GM23338 (cell line): ENCODE results near the gene TNFRSF12A. TPM values are rescaled to one million over a fixed set of nuclear protein-coding genes. Genes with fewer than 3 reads are reported as not detected.

ENCODE experiments used
- ATAC-seq: fragments of 200-7000 bp; cut with Tn5 transposase; 3 replicates; pipeline ENCODE4 v1.9.1; 2020
- DNase-seq: peaks from one replicate; pipeline ENCODE4 v3.0.0-alpha.2; 2015; ENCODE audit warnings: low spot score
- H2AFZ ChIP-seq: fragments of 200-600 bp; sonication (generic); 2 replicates; pipeline ENCODE4 v1.8.0; 2016; ENCODE audit warnings: antibody characterized with exemption, mild to moderate bottlenecking, moderate library complexity
- H3F3A ChIP-seq: fragments of 200-600 bp; sonication (generic); replicated peaks from 2 replicates; pipeline ENCODE4 v1.8.0; 2017; ENCODE audit warnings: antibody characterized with exemption, mixed run types, low read depth
- H3K27ac ChIP-seq: fragments of 200-600 bp; sonication (generic); 2 replicates; pipeline ENCODE4 v1.6.1; 2016; ENCODE audit warnings: low read depth
- H3K27me3 ChIP-seq: fragments of 200-600 bp; sonication (generic); 2 replicates; pipeline ENCODE4 v1.8.0; 2016; ENCODE audit warnings: mild to moderate bottlenecking, mixed run types, moderate library complexity; ENCODE audit not compliant: insufficient read depth
- H3K36me3 ChIP-seq: fragments of 200-600 bp; sonication (generic); 2 replicates; pipeline ENCODE4 v1.8.0; 2016; ENCODE audit warnings: mild to moderate bottlenecking; ENCODE audit not compliant: insufficient read depth
- H3K4me1 ChIP-seq: fragments of 200-600 bp; sonication (generic); 2 replicates; pipeline ENCODE4 v1.8.0; 2016; ENCODE audit warnings: mild to moderate bottlenecking, moderate library complexity; ENCODE audit not compliant: insufficient read depth
- H3K4me2 ChIP-seq: fragments of 200-600 bp; sonication (generic); 2 replicates; pipeline ENCODE4 v1.7.1; 2017; ENCODE audit warnings: mixed run types
- H3K4me3 ChIP-seq: fragments of 200-600 bp; sonication (generic); 2 replicates; pipeline ENCODE4 v1.6.1; 2016; ENCODE audit warnings: mixed run types
- H3K79me2 ChIP-seq: fragments of 200-600 bp; sonication (generic); replicated peaks from 2 replicates; pipeline ENCODE4 v1.8.0; 2017; ENCODE audit warnings: mild to moderate bottlenecking; ENCODE audit not compliant: insufficient read depth
- H3K9me2 ChIP-seq: fragments of 200-600 bp; sonication (generic); 2 replicates; pipeline ENCODE4 v1.8.0; 2017; ENCODE audit not compliant: insufficient read depth
- H4K20me1 ChIP-seq: fragments of 200-600 bp; sonication (generic); replicated peaks from 2 replicates; pipeline ENCODE4 v1.8.0; 2017; ENCODE audit warnings: mild to moderate bottlenecking; ENCODE audit not compliant: insufficient read depth
- H3K27ac Mint-ChIP-seq: 2 replicates; pipeline ENCODE4 v1.8.0; 2020; ENCODE audit warnings: inconsistent platforms, mild to moderate bottlenecking, moderate library complexity, mixed read lengths
- H3K27me3 Mint-ChIP-seq: 3 replicates; pipeline ENCODE4 v1.8.0; 2022; ENCODE audit warnings: low read depth, mild to moderate bottlenecking, moderate library complexity, mixed read lengths, inconsistent platforms; ENCODE audit not compliant: insufficient read depth, poor library complexity
- H3K36me3 Mint-ChIP-seq: 3 replicates; pipeline ENCODE4 v1.8.0; 2021; ENCODE audit warnings: low read depth, mild to moderate bottlenecking, inconsistent platforms, moderate library complexity, mixed read lengths
- H3K4me1 Mint-ChIP-seq: 3 replicates; pipeline ENCODE4 v1.8.0; 2020; ENCODE audit warnings: mild to moderate bottlenecking, inconsistent platforms, mixed read lengths
- H3K4me3 Mint-ChIP-seq: 3 replicates; pipeline ENCODE4 v1.8.0; 2021; ENCODE audit warnings: moderate library complexity, mild to moderate bottlenecking, inconsistent platforms, mixed read lengths
- H3K9me3 Mint-ChIP-seq: 3 replicates; pipeline ENCODE4 v1.8.0; 2020; ENCODE audit warnings: moderate library complexity, mild to moderate bottlenecking, inconsistent platforms, mixed read lengths
- CREB1 ChIP-seq: fragments of 250-450 bp; sonication (Bioruptor Pico); IDR thresholded peaks from 2 replicates; pipeline ENCODE4 v1.5.0; 2020; ENCODE audit warnings: low read depth, mild to moderate bottlenecking, moderate library complexity
- CTCF ChIP-seq, 2 experiments: fragments of 200-600 bp in 1 of 2; sonication (generic) in 1 of 2; conservative IDR thresholded peaks; 2 replicates each; pipeline versions ENCODE4 v1.5.1 to v1.6.1; 2016 to 2017; ENCODE audit warnings: antibody characterized with exemption in 2 of 2, low read depth in 2 of 2, mild to moderate bottlenecking in 2 of 2, moderate library complexity in 1 of 2
- ETS1 ChIP-seq: IDR thresholded peaks from 2 replicates; pipeline ENCODE4 v1.6.1; 2016; ENCODE audit warnings: antibody characterized with exemption
- EZH2 ChIP-seq: fragments of 200-600 bp; sonication (generic); IDR thresholded peaks from one replicate; pipeline ENCODE4 v1.8.0; 2017; ENCODE audit warnings: antibody characterized with exemption, mild to moderate bottlenecking, low read depth; ENCODE audit not compliant: unreplicated experiment
- EZH2phosphoT487 ChIP-seq: fragments of 200-600 bp; sonication (generic); IDR thresholded peaks from one replicate; pipeline ENCODE4 v1.8.1; 2018; ENCODE audit warnings: antibody characterized with exemption; ENCODE audit not compliant: unreplicated experiment
- NANOG ChIP-seq: IDR thresholded peaks from 2 replicates; pipeline ENCODE4 v1.6.1; 2016; ENCODE audit warnings: antibody characterized with exemption, borderline replicate concordance
- POLR2AphosphoS5 ChIP-seq: IDR thresholded peaks from 2 replicates; pipeline ENCODE4 v1.6.1; 2016; ENCODE audit warnings: antibody characterized with exemption, low read depth
- REST ChIP-seq: IDR thresholded peaks from one replicate; pipeline ENCODE4 v1.6.1; 2018; ENCODE audit warnings: antibody characterized with exemption; ENCODE audit not compliant: unreplicated experiment
- STAT1 ChIP-seq: IDR thresholded peaks from one replicate; pipeline ENCODE4 v1.6.1; 2016; ENCODE audit warnings: antibody characterized with exemption; ENCODE audit not compliant: unreplicated experiment
- ZNF331 ChIP-seq: fragments of 250-450 bp; sonication (Bioruptor Pico); IDR thresholded peaks from 2 replicates; pipeline ENCODE4 v1.5.0; 2020; ENCODE audit warnings: low read depth, mild to moderate bottlenecking, moderate library complexity
- ZNF462 ChIP-seq: fragments of 250-450 bp; sonication (Bioruptor Pico); IDR thresholded peaks from 2 replicates; pipeline ENCODE4 v1.5.0; 2020; ENCODE audit warnings: mild to moderate bottlenecking, moderate library complexity
- polyA plus RNA-seq: library from polyadenylated mRNA; unstranded; fragments of >200 nt; fragmentation: Nextera tagmentation; extraction: Ambion mirVana; gene quantifications from 2 replicates; pipeline ENCODE4 v1.2.1, GENCODE V29; 2016
- total RNA-seq: library from RNA; depleted of rRNA; stranded (reverse); fragments of >200 nt; shearing (Covaris generic); gene quantifications from 2 replicates; pipeline ENCODE4 v1.2.3, GENCODE V29; 2014

Gene TNFRSF12A
- total and polyA plus RNA-seq, 2 experiments from 2014 or later: 78.0 to 152 TPM

- peak; percentile 84 for DNase-seq
- H3K4me3 Mint-ChIP-seq: peak overlapping the region; percentile 81
Measured at GRCh38 chr16:3058139-3059030, 38.2 kb downstream of the TNFRSF12A start.

More at GRCh38 chr16:3058139-3059030, 38.2 kb downstream of the TNFRSF12A start:
- H3K27me3 ChIP-seq: peaks cover 4% of the 10 kb centered on the region; the same call in 1 of the 2 replicates
- peak; percentile 71 for ATAC-seq
- Mint-ChIP-seq H3K27me3 (peaks cover 13% of the 10 kb centered on the region), H3K4me1 (peaks cover 20% of the 10 kb centered on the region), H3K9me3 (no peaks in the 10 kb centered on the region; the same call in 2 of the 3 replicates), H3K36me3 (peaks cover 21% of the 10 kb centered on the region; the same call in 2 of the 3 replicates), H3K27ac (no peak overlapping the region)
- H3K4me2 ChIP-seq: peak overlapping the region; percentile 85
- H3K27ac ChIP-seq: no peak overlapping the region
- TF ChIP-seq ETS1 (no peak), CREB1 (CRISPR knock-in tag) (no peak), ZNF462 (CRISPR knock-in tag) (no peak), EZH2 (no peak), NANOG (no peak), ZNF331 (CRISPR knock-in tag) (no peak), STAT1 (no peak), EZH2phosphoT487 (no peak), REST (no peak), CTCF (conservative IDR thresholded peaks at IDR 0.05; ENCODE audit: low read depth in 2 of 2) (peak; percentile 23 to 67; a peak in 3 of 4 replicates), POLR2AphosphoS5 (0 out of 2 replicates have a peak, but pooled peaks have one; percentile 24)
- peak overlapping the region; percentile 84 for H3K4me3 ChIP-seq
- H3K36me3 ChIP-seq: no peaks in the 10 kb centered on the region
- H3K4me1 ChIP-seq: peaks cover 10% of the 10 kb centered on the region
- H2AFZ ChIP-seq: peak overlapping the region; percentile 88; the same call in 1 of the 2 replicates
- H4K20me1 ChIP-seq: no peaks in the 10 kb centered on the region; the same call in 1 of the 2 replicates
- no peaks in the 10 kb centered on the region for H3K9me2 ChIP-seq
- peaks cover 15% of the 10 kb centered on the region for H3F3A ChIP-seq
- no peaks in the 10 kb centered on the region; the same call in 1 of the 2 replicates for H3K79me2 ChIP-seq
